Stimulated activated CD4-positive, alpha-beta T cell treated with anti-CD3 and anti-CD28 coated beads, Interleukin-1b, Interleukin-23, amount 100 ng/mL, for 4 hours (primary cell): ENCODE results near the gene DHRS2.
A peak's percentile ranks its signal among the peaks of the same experiment; 100 is the strongest.
"Not testable (repeated sequence)": the region's sequence is repeated elsewhere in the genome, so short reads cannot be mapped to it uniquely, and the experiment has no call there.

Experiments used
- DNase-seq, 2 donors: peaks; one replicate each; pipeline ENCODE4 v3.0.0-alpha.2; 2020; ENCODE audit warnings: low read depth in 2 of 2

Gene DHRS2, protein sequence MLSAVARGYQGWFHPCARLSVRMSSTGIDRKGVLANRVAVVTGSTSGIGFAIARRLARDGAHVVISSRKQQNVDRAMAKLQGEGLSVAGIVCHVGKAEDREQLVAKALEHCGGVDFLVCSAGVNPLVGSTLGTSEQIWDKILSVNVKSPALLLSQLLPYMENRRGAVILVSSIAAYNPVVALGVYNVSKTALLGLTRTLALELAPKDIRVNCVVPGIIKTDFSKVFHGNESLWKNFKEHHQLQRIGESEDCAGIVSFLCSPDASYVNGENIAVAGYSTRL

DNA sequence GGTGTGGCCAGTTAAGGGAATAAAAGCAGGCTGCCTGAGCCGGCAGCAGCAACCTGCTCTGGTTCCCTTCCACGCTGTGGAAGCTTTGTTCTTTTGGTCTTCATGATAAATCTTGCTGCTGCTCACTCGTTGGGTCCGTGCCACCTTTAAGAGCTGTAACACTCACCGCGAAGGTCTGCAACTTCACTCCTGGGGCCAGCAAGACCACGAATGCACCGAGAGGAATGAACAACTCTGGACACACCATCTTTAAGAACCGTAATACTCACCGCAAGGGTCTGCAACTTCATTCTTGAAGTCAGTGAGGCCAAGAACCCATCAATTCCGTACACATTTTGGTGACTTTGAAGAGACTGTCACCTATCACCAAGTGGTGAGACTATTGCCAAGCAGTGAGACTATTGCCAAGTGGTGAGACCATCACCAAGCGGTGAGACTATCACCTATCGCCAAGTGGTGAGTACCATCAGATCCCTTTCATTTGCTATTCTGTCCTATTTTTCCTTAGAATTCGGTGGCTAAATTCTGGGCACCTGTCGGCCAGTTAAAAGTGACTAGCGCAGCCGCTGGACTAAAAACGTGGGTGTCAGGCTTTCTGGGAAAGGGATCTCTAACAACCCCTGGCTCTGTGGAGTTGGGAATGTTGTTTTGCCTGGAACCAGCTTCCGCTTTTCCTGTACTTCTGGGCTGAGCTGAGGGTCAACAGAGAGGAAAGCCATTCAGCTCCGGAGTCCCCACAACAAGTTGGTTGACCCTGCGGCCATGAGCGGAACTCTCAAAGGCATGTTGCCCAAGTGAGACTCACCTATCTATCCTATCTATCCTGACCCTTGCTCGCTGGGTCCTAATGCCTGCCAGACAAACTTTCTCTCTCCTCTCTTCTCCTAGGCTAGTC is at the start of gene DHRS2:
Gene DHRS2 (plus strand): TSS at position 48 of the 895 bp plus-strand sequence. CDS start 2,501 bp downstream, outside the sequence.
- DNase-seq, result no peak

DNA sequence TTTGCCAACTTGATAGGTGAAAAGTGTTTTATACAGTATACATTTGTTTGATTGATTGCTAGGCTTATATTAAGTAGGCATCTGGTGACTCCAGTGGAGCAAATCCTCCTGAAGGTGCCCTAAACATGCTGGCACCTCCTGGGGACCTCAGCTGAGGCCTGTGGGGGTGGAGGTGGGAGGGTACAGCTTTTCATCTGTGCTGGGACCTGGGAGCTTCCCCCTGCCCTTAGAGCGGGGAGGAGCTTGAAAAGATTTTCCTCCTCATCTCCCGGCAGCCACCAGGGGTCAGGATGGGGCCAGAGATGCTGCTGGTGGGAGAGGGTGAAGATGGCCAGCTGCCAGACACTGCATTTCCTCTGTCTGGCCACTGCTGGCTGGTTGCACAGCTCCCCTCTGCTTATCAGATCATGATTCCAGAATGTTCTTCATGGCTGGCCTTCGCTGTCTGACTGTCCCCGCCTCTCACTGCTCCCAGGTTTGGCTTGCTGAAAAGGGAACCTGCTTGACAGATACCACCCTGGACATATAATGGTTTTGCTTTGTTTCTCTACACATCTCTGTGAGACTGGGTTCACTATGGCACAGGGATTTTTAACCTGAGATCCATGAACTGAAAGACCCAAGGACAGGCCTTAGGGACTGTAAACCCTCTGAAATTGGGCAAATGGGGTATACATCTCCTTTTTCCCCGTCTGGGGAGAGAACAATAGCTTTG is 47.1 kb upstream of the DHRS2 start:
- DNase-seq, result peak; percentile 52 to 68

DNA sequence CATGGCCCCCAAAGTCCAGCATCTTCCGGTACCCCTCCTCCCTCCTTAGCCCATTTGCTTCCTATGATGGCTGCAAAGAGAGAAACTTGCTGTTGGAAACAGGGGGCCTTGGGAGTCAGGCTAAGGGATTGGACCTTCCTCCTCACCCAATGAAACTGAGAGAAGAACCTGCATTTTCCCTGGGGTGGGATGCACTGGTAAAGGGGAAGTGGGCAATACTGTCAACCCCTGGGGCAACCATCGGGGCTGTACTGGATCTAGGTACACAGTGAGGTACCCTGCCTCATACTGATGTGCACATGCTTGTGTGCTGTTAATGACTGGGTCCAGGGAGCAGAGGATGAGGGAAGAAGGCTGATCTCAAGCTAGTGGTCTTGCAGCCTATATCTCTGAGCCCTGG is 46.6 kb upstream of the DHRS2 start:
- DNase-seq, result no peak

DNA sequence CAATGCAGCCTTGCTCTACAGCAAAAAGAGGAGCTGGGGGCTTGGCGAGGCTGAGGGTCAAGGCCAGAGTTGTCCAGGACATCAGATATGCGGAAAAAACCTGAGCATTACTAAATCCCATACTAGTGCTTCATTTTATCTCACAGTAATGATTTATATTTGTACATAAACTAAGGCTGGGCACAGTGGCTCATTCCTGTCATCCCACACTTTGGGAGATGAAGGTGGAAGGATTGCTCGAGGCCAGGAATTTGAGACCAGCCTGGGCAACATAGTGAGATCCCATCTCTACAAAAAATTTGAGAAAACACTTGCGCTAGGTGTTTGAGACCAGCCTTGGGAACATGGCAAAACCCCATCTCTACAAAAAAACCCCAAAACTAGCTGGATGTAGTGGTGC is 46.0 kb upstream of the DHRS2 start:
- DNase-seq, result no peak

DNA sequence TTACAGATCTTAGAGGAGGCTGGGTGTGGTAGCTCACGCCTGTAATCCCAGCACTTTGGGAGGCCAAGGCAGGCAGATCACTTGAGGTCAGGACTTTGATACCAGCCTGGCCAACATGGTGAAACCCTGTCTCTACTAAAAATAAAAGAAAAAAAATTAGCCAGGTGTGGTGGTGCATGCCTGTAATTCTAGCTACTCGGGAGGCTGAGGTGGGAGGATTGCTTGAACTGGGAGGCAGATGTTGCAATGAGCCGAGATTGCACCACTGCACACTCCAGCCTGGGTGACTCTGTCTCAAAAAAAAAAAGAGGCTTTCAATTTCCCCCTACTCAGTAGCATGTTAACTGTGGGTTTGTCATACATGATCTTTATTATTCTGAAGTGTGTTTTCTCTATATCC is 42.0 kb upstream of the DHRS2 start:
- DNase-seq, result not testable (repeated sequence)

DNA sequence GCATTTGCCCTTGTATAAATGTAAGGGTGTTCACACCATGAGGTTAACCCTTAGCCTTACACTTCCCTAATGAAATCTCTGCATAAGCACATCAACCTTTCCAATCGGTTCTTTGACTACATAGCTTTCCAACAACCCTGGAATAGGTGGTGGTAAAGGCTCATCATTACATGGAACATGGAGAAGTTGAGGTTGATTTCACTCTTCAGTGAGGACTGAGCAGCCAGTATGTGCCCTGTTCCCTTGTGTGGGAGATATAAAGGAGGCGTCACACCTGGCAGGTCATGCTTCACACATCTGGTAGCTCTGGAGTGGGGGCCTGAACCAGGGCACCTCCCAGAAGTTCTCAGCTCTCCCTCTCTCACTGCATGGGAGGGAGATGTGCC is 35.8 kb upstream of the DHRS2 start:
- no peak for DNase-seq

DNA sequence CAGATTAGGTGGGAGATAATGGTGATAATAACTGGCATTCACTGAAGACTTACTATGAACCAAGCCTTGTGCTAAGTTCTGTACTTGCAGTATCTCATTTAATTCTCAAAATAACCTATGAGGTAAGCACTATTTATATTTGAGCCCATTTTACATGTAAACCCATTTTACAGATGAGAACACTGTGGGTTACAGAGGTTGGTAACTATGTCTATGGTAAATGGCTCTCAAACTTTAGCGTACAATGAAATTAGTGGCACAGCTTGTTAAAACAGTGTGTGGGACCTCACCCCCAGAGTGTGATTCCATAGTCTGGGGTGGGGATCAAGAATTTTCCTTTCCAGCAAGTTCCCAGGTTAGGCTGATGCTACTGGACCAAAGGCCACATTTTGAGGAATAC is 35.4 kb upstream of the DHRS2 start:
- DNase-seq, result no peak

DNA sequence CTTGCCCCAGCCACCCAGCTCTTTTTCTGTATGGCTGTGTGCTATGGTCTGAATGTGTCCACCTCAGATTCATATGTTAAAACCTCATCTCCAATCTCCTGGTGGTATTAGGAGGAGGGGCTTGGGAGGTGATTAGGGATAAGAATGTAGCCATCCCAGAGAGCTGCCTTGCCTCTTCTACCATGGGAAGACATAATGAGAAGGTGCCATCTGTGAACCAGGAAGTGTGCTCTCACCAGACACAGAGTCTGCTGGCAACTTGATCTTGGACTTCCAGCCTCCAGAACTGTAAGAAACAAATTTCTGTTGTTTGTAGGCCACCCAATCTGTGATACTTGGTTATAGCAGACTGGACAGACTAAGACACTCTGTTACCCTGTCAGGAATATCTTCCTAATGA is 34.7 kb upstream of the DHRS2 start:
- DNase-seq, result no peak

DNA sequence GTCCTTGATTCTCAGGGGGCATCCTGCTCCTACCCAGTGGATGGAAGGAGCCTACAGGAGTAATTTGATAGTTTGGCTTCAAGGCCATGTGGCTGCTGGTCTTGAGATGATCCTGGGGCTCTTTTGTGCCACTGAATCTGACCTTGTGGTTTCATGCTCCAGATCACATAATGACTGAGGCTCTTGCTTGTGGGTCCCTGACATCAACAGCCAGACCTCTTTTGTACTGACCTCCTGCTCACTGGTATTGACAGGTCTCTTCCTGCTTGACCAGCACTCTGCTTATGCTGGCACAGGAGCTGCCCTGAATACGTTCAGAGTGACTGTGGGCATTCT is 34.4 kb upstream of the DHRS2 start:
- DNase-seq, result no peak

DNA sequence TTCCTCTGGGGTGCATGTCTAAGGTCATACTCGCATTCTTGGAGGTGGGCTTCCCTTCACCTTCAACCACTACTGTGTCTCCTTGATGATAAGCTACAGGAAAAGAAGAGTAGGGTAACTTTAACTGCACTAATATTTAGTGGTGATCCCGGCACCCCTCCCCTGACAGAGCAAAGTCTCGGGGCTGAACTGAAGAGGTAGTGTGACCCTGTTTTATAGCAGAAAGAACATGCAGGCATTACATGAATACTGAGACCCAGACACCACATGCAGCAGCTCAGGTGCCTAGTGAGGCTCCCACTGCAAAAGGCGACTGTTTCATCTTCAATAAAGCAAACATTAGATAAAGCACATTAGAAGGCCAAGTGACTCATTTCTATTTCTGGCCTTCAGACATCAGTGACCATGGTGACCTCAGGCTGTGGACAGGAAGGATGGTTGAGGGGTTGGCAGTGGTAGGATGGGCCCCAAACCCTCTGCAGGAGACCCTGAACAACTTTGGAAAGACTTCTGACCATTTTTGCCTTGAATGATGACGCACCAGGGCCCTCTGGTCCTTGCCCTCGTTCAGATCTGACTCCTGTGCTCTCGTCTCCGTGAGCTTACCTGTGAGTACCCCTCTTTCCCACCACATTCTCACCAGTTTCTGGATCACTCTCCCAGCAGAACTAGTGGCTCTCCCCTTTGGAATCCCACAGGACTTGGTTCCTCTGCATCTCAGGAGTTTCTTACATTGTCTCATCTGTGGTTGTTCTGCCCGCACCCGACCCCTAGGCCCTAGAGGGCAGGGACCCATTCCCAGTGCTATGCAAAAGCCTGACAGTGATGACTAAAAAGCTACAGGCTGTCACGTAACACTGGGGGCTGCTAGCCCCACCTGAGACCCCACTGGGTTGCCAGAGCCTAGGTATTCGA is 33.7 kb upstream of the DHRS2 start:
- DNase-seq, result no peak

DNA sequence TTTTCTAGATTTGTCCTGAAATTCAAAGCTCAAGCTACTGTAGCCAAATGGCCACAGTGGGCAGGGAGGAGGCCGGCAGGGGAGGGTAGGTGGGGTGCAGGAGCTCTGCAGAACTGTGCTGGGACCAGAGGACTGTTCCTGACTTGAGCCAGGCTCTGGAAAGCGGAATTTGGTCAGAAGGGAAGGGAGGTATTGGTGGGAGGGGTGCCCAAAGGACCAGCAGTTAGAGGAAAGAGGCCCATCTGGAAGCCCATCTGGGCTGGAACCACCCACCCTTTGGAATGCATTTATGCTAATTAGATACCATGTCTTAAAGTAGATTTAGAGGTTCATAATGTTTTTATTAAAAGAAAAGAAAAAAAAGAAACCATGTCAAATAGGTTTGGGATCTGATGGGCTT is 33.1 kb upstream of the DHRS2 start:
- no peak for DNase-seq

DNA sequence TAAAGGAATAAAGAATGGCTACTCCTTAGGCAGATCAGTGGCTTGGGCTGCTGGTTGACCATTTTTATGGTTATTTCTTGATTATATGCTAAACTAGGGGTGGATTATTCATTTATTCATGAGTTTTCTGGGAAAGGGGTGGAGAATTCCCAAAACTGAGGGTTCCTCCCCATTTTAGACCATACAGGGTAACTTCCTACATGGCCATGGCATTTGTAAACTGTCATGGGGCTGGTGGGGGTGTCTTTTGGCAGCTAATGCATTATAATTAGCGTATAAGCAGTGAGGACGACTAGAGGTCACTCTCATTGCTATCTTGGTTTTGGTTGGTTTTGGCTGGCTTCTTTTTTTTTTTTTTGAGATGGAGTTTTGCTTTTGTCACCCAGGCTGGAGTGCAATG is 32.0 kb upstream of the DHRS2 start:
- DNase-seq, result no peak

DNA sequence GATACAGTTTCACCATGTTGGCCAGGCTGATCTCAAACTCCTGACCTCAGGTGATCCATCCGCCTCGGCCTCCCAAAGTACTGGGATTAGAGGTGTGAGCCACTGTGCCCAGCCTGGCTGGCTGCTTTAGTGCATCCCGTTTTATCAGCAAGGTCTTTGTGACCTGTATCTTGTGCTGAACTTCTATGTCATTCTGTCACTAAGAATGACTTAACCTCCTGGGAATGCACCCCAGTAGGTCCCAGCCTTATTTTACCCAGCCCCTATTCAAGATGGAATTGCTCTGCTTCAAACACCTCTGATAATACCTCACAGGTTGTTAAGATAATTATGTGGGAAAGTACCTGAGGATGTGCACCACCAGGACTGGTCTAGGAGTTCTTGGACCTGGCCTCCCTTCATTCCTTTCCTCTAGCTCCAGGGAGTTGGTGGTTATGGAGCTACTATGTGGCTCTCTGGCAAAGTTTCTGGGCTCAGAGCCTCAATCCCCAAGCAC is 31.4 kb upstream of the DHRS2 start:
- DNase-seq, result no peak

DNA sequence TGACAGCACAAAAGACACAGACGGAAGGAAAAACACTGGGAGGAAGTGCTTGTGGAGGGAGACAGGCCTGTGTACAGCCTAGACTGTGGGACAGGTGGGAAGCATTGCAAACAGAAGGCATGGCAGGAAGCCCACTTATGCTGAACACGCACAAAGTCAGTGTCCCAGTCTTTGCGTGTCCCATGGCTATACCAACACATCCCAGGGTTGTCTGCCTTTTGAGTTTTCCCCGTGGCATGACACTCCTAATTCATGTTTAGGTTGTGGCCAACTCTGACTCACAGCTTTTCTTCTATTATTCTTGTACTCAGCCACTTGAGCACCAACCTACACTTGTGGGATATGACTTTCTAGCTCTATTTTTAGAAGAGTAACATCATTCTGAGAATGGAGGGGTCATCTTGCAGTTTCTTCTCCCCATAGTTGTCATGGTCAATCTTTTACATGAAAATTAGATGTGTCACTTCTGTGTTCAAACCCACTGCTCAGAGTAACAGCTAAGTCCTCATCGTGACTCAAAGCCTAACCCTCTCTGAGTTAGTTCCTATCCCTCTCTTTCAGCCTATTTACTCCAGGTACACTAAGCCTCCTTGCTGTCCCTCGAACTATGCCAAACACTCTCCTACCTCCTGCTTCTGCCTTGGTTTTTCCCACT is 30.1 kb upstream of the DHRS2 start:
- no peak for DNase-seq

DNA sequence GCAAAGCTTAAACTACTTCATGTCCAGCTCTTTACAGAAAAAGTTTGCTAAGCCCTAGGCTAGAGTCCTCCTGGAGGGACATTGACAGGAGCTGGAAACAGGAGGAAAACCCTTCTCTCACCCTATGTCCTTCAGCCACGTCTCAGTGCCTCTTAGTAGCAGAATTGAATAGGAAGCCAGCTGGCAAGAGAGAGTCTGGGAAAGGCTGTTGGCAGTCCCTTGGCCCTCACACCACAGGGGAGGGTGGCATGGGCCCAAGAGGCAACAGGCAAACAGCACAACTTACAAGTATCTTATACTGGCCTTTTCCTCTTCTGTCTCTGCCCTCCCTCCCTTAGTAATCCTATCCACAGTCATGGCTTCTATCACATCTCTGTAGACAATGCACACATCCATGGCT is 27.7 kb upstream of the DHRS2 start:
- DNase-seq, result no peak

DNA sequence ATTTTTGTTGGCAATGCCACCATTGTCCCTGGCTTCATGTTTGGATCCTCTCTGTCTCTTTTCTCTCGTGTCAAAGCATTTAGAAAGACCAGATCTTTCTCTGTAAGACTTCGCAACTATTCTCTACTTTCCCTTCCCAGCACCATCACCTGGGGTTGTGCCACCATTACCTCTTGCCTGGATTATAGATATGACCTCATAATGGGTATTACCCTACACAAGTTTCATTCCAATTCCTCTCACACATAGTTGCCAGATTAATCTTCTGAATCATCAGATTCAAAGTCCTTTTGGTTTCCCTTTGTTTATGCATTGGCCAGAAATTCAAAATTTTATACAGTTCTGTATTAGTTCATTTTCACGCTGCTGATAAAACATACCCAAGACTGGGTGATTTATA is 27.2 kb upstream of the DHRS2 start:
- DNase-seq, result no peak

DNA sequence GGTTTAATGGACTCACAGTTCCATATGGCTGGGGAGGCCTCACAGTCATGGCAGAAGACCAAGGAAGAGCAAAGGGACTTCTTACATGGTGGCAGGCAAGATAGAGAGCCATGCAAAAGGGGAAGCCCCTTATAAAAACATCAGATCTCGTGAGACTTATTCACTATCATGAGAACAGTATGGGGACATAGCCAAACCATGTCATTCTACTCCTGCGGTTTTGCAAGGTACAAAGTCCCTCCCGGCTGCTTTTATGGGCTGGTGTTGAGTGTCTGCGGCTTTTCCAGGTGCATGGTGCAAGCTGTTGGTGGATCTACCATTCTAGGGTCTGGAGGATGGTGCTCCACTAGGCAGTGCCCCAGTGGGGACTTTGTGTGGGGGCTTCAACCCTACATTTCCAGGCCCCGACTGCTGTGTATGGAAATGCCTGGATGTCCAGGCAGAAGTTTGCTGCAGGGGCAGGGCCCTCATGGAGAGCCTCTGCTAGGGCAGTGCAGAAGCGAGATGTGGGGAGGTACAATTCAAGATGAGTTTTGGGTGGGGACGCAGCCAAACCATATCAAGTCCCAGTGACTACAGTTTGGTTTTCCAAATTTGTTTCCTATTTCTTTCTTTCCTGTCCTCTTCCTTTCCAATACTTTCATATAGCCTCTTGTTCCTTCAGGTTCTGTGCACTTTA is 26.6 kb upstream of the DHRS2 start:
- not testable (repeated sequence) for DNase-seq

DNA sequence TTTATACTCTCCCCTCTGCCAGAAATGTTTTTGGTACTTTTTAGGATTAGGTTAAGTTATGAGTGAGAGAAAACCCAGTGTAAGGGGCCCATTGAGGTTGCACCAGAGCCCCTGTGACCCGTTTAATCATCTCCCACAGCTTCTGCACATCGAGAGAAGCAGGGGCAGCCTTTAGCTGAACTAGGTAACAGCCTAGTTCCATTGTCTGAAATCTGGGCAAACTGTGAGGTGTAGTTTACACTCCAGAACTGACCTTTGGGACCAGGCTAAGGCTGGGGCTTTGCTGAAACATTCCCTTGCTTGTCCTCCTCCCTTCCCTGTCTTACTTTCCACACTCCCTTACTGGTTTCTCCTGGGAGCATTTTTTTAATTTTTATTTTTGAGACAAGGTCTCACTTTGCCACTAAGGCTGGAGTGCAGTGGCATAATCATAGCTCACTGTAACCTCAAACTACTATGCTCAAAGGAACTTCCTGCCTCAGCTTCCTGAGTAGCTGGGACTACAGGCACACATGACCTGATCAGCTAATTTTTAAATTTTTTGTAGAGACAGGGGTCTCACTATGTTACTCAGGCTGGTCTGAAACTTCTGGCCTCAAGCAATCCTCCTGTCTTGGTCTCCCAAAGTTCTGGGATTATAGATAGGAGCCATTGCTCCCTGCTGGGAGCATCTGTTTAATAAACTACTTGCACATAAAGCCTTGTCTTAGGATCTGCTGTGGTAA is 25.9 kb upstream of the DHRS2 start:
- DNase-seq, result no peak

DNA sequence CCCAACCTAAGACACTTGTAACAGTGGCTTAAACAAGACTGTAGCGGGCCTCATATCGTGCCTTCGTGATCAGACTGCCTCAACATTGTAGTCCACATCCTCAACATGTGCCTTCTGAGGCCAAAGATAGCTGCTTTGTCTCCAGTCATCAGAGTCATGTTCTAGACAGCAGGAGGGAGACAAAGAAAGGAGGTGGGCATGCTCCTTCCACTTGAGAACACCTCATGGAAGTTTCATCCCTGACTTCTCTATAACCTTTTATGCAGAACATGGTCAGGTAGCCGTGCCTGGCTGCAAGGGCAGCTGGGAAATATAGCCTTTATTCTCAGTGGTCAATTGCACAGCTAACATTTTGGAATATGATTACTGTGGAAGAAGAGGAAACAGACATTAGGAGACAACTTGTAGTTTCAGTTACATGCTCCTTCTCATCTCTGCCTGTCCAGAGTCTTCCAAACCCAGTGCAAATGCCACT is 25.3 kb upstream of the DHRS2 start:
- no peak for DNase-seq

DNA sequence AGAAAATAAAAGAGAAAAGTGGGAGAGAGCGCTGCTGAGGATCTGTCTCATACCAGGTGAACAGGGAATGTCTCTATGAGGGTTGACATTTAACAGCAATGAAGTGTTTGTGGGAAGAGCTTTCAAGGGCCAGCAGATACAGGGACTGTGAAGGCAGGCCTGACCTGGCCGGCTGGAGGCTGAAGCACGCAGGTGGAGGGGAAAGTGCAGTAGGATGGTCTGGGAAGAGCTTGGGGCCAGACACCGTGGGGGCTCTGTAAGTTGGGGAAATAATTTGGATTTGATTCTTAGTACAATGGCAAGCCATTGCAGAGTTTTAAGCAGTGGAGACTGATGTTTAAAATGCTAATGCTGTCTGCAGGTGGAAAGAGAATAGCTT is 23.8 kb upstream of the DHRS2 start:
- DNase-seq, result no peak
